Loucy (cell line): ENCODE measurements around the gene CCND1.

ENCODE experiments used
- EZH2phosphoT487 ChIP-seq: fragments of 200-600 bp; IDR thresholded peaks from 2 replicates; pipeline ENCODE4 v1.6.1; 2018; ENCODE audit warnings: antibody characterized with exemption, mild to moderate bottlenecking, moderate library complexity, borderline replicate concordance
- TF ChIP-seq, protein P1 (sequence below): fragments of 200-600 bp; sonication (generic); conservative IDR thresholded peaks from 2 replicates; pipeline ENCODE4 v1.5.1; 2014; ENCODE audit warnings: mild to moderate bottlenecking, antibody characterized with exemption, low read length

GRCh38 chr11:69609351-69609750, 31.6 kb upstream of the CCND1 start:
- TF ChIP-seq, protein P1, sequence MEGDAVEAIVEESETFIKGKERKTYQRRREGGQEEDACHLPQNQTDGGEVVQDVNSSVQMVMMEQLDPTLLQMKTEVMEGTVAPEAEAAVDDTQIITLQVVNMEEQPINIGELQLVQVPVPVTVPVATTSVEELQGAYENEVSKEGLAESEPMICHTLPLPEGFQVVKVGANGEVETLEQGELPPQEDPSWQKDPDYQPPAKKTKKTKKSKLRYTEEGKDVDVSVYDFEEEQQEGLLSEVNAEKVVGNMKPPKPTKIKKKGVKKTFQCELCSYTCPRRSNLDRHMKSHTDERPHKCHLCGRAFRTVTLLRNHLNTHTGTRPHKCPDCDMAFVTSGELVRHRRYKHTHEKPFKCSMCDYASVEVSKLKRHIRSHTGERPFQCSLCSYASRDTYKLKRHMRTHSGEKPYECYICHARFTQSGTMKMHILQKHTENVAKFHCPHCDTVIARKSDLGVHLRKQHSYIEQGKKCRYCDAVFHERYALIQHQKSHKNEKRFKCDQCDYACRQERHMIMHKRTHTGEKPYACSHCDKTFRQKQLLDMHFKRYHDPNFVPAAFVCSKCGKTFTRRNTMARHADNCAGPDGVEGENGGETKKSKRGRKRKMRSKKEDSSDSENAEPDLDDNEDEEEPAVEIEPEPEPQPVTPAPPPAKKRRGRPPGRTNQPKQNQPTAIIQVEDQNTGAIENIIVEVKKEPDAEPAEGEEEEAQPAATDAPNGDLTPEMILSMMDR = no peak
- no peak for TF ChIP-seq EZH2phosphoT487
